ENCODE data around the gene IGSF5. TPM values are rescaled to one million over a fixed set of nuclear protein-coding genes. Genes with fewer than 3 reads are reported as not detected.

The IGSF5 gene
- total and polyA plus RNA-seq, 2 of the 4 experiments (the other 2 are of a cell fraction) = not detected

DNA sequence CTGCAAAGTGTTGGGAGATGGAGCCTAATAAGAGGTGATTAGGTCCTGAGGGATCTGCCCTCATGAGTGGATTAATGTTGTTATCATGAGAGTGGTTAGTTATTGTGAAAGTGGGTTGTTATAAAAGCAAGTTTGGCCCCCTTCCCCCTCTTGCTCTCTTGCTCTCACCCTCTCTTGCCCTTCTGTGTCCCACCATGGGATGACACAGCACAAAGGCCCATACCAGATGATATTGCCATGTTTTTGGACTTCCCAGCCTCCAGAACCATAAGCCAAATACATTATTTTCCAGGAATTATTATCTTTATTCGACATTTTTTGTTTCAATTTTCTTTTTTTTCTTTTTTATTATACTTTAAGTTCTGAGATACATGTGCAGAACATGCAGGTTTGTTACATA, 41.4 kb upstream of the IGSF5 start:
- no peak overlapping the region for H3K4me3 ChIP-seq (ENCODE audit: insufficient read depth, low read depth, low read length)
- no peak overlapping the region for H4K91ac ChIP-seq (ENCODE audit: insufficient read depth, low read depth, low read length)
- no peaks in the 10 kb centered on the region for H3K9me1 ChIP-seq (ENCODE audit: insufficient read depth, low read length)
- intact Hi-C loops (cut with micrococcal nuclease) (no loop called here), in situ Hi-C loops (cut with MboI; ENCODE audit: low sequenced_read_pairs) (no loop called here), dilution Hi-C loops (cut with HindIII; ENCODE audit: low sequenced_read_pairs, unreplicated experiment) (loop anchor here (25.0 kb wide), 1 partner anchor 191 kb away; no protein-coding TSS in a partner anchor)
- no peak overlapping the region for H3K4ac ChIP-seq (ENCODE audit: low read depth, low read length)
- no peak overlapping the region for H3K56ac ChIP-seq (ENCODE audit: extremely low read depth, insufficient read depth, low read length)
- H4K8ac ChIP-seq (ENCODE audit: low read depth in 2 of 2, low read length in 2 of 2) = no peak overlapping the region
- H3K4me1 ChIP-seq (ENCODE audit: control insufficient read depth, insufficient read depth, low read length) = no peaks in the 10 kb centered on the region
- no peaks in the 10 kb centered on the region for H3K27me3 ChIP-seq (ENCODE audit: control insufficient read depth, insufficient read depth, low read length)
- no peak overlapping the region for H2AK5ac ChIP-seq (ENCODE audit: low read depth, low read length)
- no peak overlapping the region for H4K5ac ChIP-seq (ENCODE audit: low read depth, low read length)
- H2AK9ac ChIP-seq (replicated peaks; ENCODE audit: low read depth, low read length, poor library complexity) = no peak overlapping the region
- H3K79me1 ChIP-seq (ENCODE audit: low read depth in 1 of 2, low read length in 2 of 2) = no peaks in the 10 kb centered on the region
- TF ChIP-seq BHLHE40 (IDR thresholded peaks at IDR 0.05; ENCODE audit: low read depth, low read length) (no peak), RCOR1 (IDR thresholded peaks at IDR 0.05; ENCODE audit: insufficient replicate concordance, low read length) (no peak)
- no peak for ATAC-seq (ENCODE audit: low read depth)
- no peak overlapping the region for H2BK15ac ChIP-seq (ENCODE audit: low read depth, low read length)
- H4K20me1 ChIP-seq (ENCODE audit: insufficient read depth, low read length) = no peaks in the 10 kb centered on the region
- no peak overlapping the region for H3K23ac ChIP-seq (ENCODE audit: low read depth, low read length)
- H2BK120ac ChIP-seq (ENCODE audit: low read depth, low read length) = no peak overlapping the region
- no peak overlapping the region for H3K9ac ChIP-seq (ENCODE audit: low read depth, low read length)
- H3K27ac ChIP-seq (ENCODE audit: insufficient read depth, low read length) = no peak overlapping the region
- no peak for DNase-seq
- POLR2A ChIA-PET (ENCODE audit: unreplicated experiment) = no interaction called here
- no peaks in the 10 kb centered on the region for H3K36me3 ChIP-seq (ENCODE audit: control insufficient read depth, insufficient read depth, low read length)
- H2BK5ac ChIP-seq (ENCODE audit: low read depth, low read length, poor library complexity, severe bottlenecking) = no peak overlapping the region
- CTCF ChIA-PET = no interaction called here
- WGBS, 2 experiments (ENCODE audit: extremely low coverage in 2 of 2, insufficient read length in 1 of 2) = no CpG with 5 or more reads among the region's 1 CpG
- no peak overlapping the region for H3K18ac ChIP-seq (ENCODE audit: low read depth, low read length)
- H3K14ac ChIP-seq (replicated peaks; ENCODE audit: low read depth, low read length) = no peak overlapping the region
- H2AFZ ChIP-seq (replicated peaks; ENCODE audit: low read length, poor library complexity) = no peak overlapping the region
- no peak overlapping the region for H2BK20ac ChIP-seq (ENCODE audit: low read depth, low read length)
- BruUV-seq (replicated peaks) = no TSS peak
- no peaks in the 10 kb centered on the region; the same call in 1 of the 2 replicates for H3K9me3 ChIP-seq (ENCODE audit: control insufficient read depth, insufficient read depth, low read length)
- H3K4me2 ChIP-seq (ENCODE audit: low read depth, low read length) = no peak overlapping the region

Data from IMR-90 (cell line).